ENCODE data around the gene ARHGEF10L.

Gene ARHGEF10L

DNA sequence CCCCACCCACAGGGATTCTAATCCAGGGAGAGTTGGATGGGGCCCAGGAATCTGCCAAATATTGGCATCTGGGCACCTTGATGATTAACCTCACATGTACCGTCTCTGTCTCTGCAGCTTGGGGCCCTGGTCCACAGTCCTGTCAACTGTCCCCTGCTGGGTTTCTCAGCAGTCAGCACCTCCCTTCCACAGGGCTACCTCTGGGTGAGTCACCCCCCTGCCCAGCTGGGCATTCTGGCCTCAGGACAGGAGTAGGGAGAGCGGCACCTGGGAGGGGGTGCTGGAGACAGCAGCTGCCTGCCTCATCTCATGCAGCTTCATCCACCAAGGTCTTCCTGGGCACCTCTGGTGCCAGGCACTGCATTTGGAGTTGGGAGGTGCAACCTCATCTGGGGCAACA is 115.0 kb downstream of the ARHGEF10L start:
- H3K36me3 ChIP-seq (ENCODE audit: insufficient read depth, low read length) = no peaks in the 10 kb centered on the region
- no peaks in the 10 kb centered on the region for H3K27me3 ChIP-seq (ENCODE audit: insufficient read depth, low read length, poor library complexity)
- DNase-seq = no peak
- no peak for ATAC-seq (ENCODE audit: insufficient read depth, low read depth)
- H3K4me1 ChIP-seq (ENCODE audit: insufficient read depth, low read length) = no peaks in the 10 kb centered on the region
- no peaks in the 10 kb centered on the region for H3K9me3 ChIP-seq (ENCODE audit: insufficient read depth, low read length, severe bottlenecking)
- no peak overlapping the region for H3K9ac ChIP-seq (ENCODE audit: low read depth, low read length)
- H3K4me2 ChIP-seq (ENCODE audit: insufficient read depth, low read length) = no peak overlapping the region
- no peaks in the 10 kb centered on the region for H3K79me2 ChIP-seq (ENCODE audit: insufficient read depth, low read length)
- H3K4me3 ChIP-seq (ENCODE audit: low read depth in 1 of 2, low read length in 2 of 2) = no peak overlapping the region
- no peak overlapping the region for H3K27ac ChIP-seq (ENCODE audit: low read length)
- peaks cover 11% of the 10 kb centered on the region for H4K20me1 ChIP-seq (ENCODE audit: insufficient read depth, low read length)
- H2AFZ ChIP-seq (ENCODE audit: low read depth, low read length) = no peak overlapping the region
- no peak for TF ChIP-seq EZH2 (IDR thresholded peaks at IDR 0.05; ENCODE audit: borderline replicate concordance, low read depth, low read length, severe bottlenecking)
- TF ChIP-seq, protein P1, sequence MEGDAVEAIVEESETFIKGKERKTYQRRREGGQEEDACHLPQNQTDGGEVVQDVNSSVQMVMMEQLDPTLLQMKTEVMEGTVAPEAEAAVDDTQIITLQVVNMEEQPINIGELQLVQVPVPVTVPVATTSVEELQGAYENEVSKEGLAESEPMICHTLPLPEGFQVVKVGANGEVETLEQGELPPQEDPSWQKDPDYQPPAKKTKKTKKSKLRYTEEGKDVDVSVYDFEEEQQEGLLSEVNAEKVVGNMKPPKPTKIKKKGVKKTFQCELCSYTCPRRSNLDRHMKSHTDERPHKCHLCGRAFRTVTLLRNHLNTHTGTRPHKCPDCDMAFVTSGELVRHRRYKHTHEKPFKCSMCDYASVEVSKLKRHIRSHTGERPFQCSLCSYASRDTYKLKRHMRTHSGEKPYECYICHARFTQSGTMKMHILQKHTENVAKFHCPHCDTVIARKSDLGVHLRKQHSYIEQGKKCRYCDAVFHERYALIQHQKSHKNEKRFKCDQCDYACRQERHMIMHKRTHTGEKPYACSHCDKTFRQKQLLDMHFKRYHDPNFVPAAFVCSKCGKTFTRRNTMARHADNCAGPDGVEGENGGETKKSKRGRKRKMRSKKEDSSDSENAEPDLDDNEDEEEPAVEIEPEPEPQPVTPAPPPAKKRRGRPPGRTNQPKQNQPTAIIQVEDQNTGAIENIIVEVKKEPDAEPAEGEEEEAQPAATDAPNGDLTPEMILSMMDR (IDR thresholded peaks at IDR 0.05; ENCODE audit: borderline replicate concordance, extremely low read depth, low read length, poor library complexity, severe bottlenecking) = no peak

DNA sequence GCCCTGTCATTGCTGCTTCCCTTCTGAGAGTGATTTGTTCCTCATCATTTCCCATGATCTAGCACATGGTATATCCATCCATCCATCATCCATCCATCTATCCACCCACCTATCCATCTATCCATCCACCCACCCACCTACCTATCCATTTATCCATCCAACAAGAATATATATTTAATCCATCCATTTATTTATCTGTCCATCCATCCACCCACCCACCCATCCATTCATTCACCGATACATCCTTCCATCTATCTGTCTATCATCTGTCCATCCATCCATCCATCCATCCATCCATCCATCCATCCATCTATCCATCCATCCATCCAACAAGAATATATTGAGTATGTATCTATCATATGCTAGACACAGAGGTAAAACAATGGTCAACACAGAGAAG is 115.7 kb downstream of the ARHGEF10L start:
- Histone ChIP-seq H3K27ac (ENCODE audit: low read length) (no peak overlapping the region), H3K9ac (ENCODE audit: low read depth, low read length) (no peak overlapping the region), H3K79me2 (ENCODE audit: insufficient read depth, low read length) (no peaks in the 10 kb centered on the region), H3K4me3 (ENCODE audit: low read depth in 1 of 2, low read length in 2 of 2) (no peak overlapping the region), H3K4me1 (ENCODE audit: insufficient read depth, low read length) (no peaks in the 10 kb centered on the region), H2AFZ (ENCODE audit: low read depth, low read length) (no peak overlapping the region), H3K9me3 (ENCODE audit: insufficient read depth, low read length, severe bottlenecking) (no peaks in the 10 kb centered on the region), H3K27me3 (ENCODE audit: insufficient read depth, low read length, poor library complexity) (no peaks in the 10 kb centered on the region), H3K4me2 (ENCODE audit: insufficient read depth, low read length) (no peak overlapping the region), H3K36me3 (ENCODE audit: insufficient read depth, low read length) (no peaks in the 10 kb centered on the region), H4K20me1 (ENCODE audit: insufficient read depth, low read length) (peaks cover 11% of the 10 kb centered on the region)
- no peak for ATAC-seq (ENCODE audit: insufficient read depth, low read depth)
- DNase-seq = no peak
- TF ChIP-seq, protein P1 (IDR thresholded peaks at IDR 0.05; ENCODE audit: borderline replicate concordance, extremely low read depth, low read length, poor library complexity, severe bottlenecking) = no peak
- no peak for TF ChIP-seq EZH2 (IDR thresholded peaks at IDR 0.05; ENCODE audit: borderline replicate concordance, low read depth, low read length, severe bottlenecking)

DNA sequence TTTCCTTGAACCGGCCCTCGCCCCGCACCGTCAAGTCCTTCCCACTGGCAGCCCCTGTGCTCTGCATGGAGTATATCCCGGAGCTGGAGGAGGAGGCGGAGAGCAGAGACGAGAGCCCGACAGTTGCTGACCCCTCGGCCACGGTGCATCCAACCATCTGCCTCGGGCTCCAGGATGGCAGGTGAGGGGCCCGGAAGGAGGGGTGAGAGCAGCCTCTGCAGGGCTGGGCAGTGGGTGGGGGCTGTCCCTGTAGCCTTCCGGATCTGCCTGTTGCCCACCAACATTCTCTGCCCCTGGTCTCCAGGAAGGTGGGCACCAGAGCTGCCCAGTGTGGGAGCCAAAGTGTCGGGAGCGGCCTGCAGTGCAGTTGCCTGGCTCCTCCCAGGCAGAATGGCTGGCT is 116.4 kb downstream of the ARHGEF10L start:
- Histone ChIP-seq H3K9me3 (ENCODE audit: insufficient read depth, low read length, severe bottlenecking) (no peaks in the 10 kb centered on the region), H3K79me2 (ENCODE audit: insufficient read depth, low read length) (no peaks in the 10 kb centered on the region), H4K20me1 (ENCODE audit: insufficient read depth, low read length) (peaks cover 11% of the 10 kb centered on the region), H3K27ac (ENCODE audit: low read length) (no peak overlapping the region), H3K4me1 (ENCODE audit: insufficient read depth, low read length) (no peaks in the 10 kb centered on the region), H3K4me3 (ENCODE audit: low read depth in 1 of 2, low read length in 2 of 2) (no peak overlapping the region), H3K9ac (ENCODE audit: low read depth, low read length) (no peak overlapping the region), H3K27me3 (ENCODE audit: insufficient read depth, low read length, poor library complexity) (no peaks in the 10 kb centered on the region), H3K36me3 (ENCODE audit: insufficient read depth, low read length) (no peaks in the 10 kb centered on the region), H3K4me2 (ENCODE audit: insufficient read depth, low read length) (no peak overlapping the region), H2AFZ (ENCODE audit: low read depth, low read length) (no peak overlapping the region)
- DNase-seq (no peak), ATAC-seq (ENCODE audit: insufficient read depth, low read depth) (no peak)
- TF ChIP-seq, protein P1 (IDR thresholded peaks at IDR 0.05; ENCODE audit: borderline replicate concordance, extremely low read depth, low read length, poor library complexity, severe bottlenecking) = no peak
- TF ChIP-seq EZH2 (IDR thresholded peaks at IDR 0.05; ENCODE audit: borderline replicate concordance, low read depth, low read length, severe bottlenecking) = no peak

DNA sequence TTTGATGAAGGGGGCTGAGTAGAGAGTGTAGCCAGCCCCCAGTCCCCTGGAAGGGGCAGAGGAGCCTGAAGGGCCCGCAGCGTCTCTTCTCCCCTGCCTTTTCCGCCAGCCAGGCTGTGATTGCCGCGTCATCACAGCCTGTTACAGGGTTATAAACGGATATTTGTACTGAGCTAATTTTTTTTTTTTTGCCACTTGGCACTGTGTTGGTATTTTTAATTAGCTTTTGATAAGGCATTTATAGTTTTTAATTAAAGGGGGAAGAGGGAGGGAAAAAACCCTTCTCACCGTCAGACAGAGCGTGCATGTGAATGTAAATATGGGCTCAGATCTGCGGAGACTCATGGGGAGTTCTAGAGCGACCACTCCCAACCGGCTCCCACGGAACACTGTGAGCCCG is 117.9 kb downstream of the ARHGEF10L start:
- Histone ChIP-seq H3K27ac (ENCODE audit: low read length) (no peak overlapping the region), H3K9me3 (ENCODE audit: insufficient read depth, low read length, severe bottlenecking) (no peaks in the 10 kb centered on the region), H3K9ac (ENCODE audit: low read depth, low read length) (no peak overlapping the region), H2AFZ (ENCODE audit: low read depth, low read length) (no peak overlapping the region), H3K27me3 (ENCODE audit: insufficient read depth, low read length, poor library complexity) (no peaks in the 10 kb centered on the region), H3K4me3 (ENCODE audit: low read depth in 1 of 2, low read length in 2 of 2) (no peak overlapping the region), H3K79me2 (ENCODE audit: insufficient read depth, low read length) (no peaks in the 10 kb centered on the region), H3K4me2 (ENCODE audit: insufficient read depth, low read length) (no peak overlapping the region), H3K4me1 (ENCODE audit: insufficient read depth, low read length) (no peaks in the 10 kb centered on the region), H4K20me1 (ENCODE audit: insufficient read depth, low read length) (peaks cover 8% of the 10 kb centered on the region), H3K36me3 (ENCODE audit: insufficient read depth, low read length) (no peaks in the 10 kb centered on the region)
- TF ChIP-seq, protein P1 (IDR thresholded peaks at IDR 0.05; ENCODE audit: borderline replicate concordance, extremely low read depth, low read length, poor library complexity, severe bottlenecking) = no peak
- no peak for TF ChIP-seq EZH2 (IDR thresholded peaks at IDR 0.05; ENCODE audit: borderline replicate concordance, low read depth, low read length, severe bottlenecking)
- DNase-seq (no peak), ATAC-seq (ENCODE audit: insufficient read depth, low read depth) (no peak)
